HG03196 (cell line): ENCODE measurements around the gene LEKR1.
"Not testable (repeated sequence)": the region's sequence is repeated elsewhere in the genome, so short reads cannot be mapped to it uniquely, and the experiment has no call there.

Source experiments
- ATAC-seq: cut with Tn5 transposase; IDR thresholded peaks from one replicate; pipeline ENCODE4 v1.9.1; 2021; ENCODE audit not compliant: unreplicated experiment

Gene LEKR1

GRCh38 chr3:156897851-156898250, 71.7 kb downstream of the LEKR1 start:
- not testable (repeated sequence) for ATAC-seq

- ATAC-seq, result no peak
Observed at GRCh38 chr3:156898296-156898880, 72.2 kb downstream of the LEKR1 start.

GRCh38 chr3:156899951-156900350, 73.8 kb downstream of the LEKR1 start:
- no peak for ATAC-seq

GRCh38 chr3:156902916-156903315, 76.8 kb downstream of the LEKR1 start:
- ATAC-seq, result no peak

GRCh38 chr3:156906275-156906674, 80.1 kb downstream of the LEKR1 start:
- no peak for ATAC-seq

- no peak for ATAC-seq
Observed at GRCh38 chr3:156908398-156908797, 82.2 kb downstream of the LEKR1 start.

- no peak for ATAC-seq
Observed at GRCh38 chr3:156910022-156910421, 83.9 kb downstream of the LEKR1 start.

- not testable (repeated sequence) for ATAC-seq
Observed at GRCh38 chr3:156910831-156911230, 84.7 kb downstream of the LEKR1 start.

- ATAC-seq, result not testable (repeated sequence)
Observed at GRCh38 chr3:156914300-156914699, 88.1 kb downstream of the LEKR1 start.

- no peak for ATAC-seq
Observed at GRCh38 chr3:156915372-156915771, 89.2 kb downstream of the LEKR1 start.

- ATAC-seq, result no peak
Observed at GRCh38 chr3:156918746-156919145, 92.6 kb downstream of the LEKR1 start.

GRCh38 chr3:156919818-156920217, 93.7 kb downstream of the LEKR1 start:
- ATAC-seq, result no peak

GRCh38 chr3:156920399-156920798, 94.2 kb downstream of the LEKR1 start:
- ATAC-seq, result no peak

GRCh38 chr3:156923349-156923748, 97.2 kb downstream of the LEKR1 start:
- no peak for ATAC-seq

GRCh38 chr3:156938724-156939123, 112.6 kb downstream of the LEKR1 start:
- ATAC-seq, result no peak

GRCh38 chr3:156939315-156939714, 113.2 kb downstream of the LEKR1 start:
- ATAC-seq, result no peak

- no peak for ATAC-seq
Observed at GRCh38 chr3:156941311-156941710, 115.2 kb downstream of the LEKR1 start.

GRCh38 chr3:156948402-156949210, 122.5 kb downstream of the LEKR1 start:
- ATAC-seq, result no peak

GRCh38 chr3:156952011-156952410, 125.9 kb downstream of the LEKR1 start:
- ATAC-seq, result no peak

- peak; percentile 95 for ATAC-seq
Observed at GRCh38 chr3:156957715-156958114, 131.6 kb downstream of the LEKR1 start.

GRCh38 chr3:156963096-156963495, 136.9 kb downstream of the LEKR1 start:
- no peak for ATAC-seq

GRCh38 chr3:156964577-156964976, 138.4 kb downstream of the LEKR1 start:
- no peak for ATAC-seq

GRCh38 chr3:156966349-156966748, 140.2 kb downstream of the LEKR1 start:
- ATAC-seq, result not testable (repeated sequence)
